ENCODE results near the gene DET1. TPM values are rescaled to one million over a fixed set of nuclear protein-coding genes. Genes with fewer than 3 reads are reported as not detected.
"Not testable (repeated sequence)": the region's sequence is repeated elsewhere in the genome, so short reads cannot be mapped to it uniquely, and the experiment has no call there.

Gene DET1
- total RNA-seq, 1 experiment from 2014 or later: 5.2 TPM

DNA sequence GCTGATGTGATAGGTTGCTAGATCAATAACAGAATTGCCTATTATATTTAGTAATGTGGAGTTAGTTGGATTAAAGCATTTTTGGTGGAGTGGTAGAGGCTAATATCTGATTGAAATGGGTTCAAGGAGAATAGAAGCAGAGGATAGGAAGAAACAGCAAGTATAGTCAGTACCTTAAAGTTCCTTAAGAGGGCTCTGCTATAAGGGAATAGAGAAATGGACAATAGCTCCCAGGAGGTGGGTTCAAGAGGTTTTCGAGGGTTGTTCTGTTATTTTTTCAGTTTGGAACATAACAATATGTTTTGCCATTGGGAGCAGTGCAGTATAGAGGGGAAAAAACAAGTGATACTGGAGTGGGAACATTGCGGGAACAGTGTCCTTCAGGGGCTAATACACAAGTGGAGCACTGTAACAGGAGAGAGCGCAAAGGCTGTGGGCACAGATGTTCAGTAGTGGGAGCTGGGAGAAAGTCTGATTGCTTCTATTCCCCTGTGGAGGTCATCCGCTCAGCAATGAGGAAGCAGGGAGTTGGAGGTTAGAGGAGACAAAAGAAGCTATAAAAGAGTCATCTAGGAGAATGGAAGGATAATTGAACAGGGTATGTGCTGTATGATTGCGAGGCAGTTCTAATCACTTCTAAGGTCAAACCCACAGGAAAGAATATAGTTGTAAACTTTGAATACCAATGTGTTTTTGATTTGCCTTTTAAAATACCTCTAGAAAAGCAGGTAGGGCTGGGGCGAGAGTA lies 75.7 kb downstream of the DET1 start:
- Histone ChIP-seq H3K9me3 (ENCODE audit: control insufficient read depth, insufficient read depth, low read depth, low read length) (no peaks in the 10 kb centered on the region), H3K4me3 (ENCODE audit: low read depth in 2 of 2, low read length in 2 of 2) (no peak overlapping the region), H3K27me3 (ENCODE audit: control insufficient read depth, insufficient read depth, low read length) (no peaks in the 10 kb centered on the region), H3K36me3 (ENCODE audit: control insufficient read depth, insufficient read depth, low read length) (peaks cover 4% of the 10 kb centered on the region; the same call in 1 of the 2 replicates), H3K4me1 (ENCODE audit: control insufficient read depth, insufficient read depth, low read length) (peaks cover 8% of the 10 kb centered on the region), H3K27ac (ENCODE audit: low read length) (no peak overlapping the region)
- DNase-seq (ENCODE audit: low read depth, low spot score) (no peak), ATAC-seq (no peak)
- in situ Hi-C loops (cut with HindIII; ENCODE audit: low pct_unique_long_range_greater_than_20kb, low sequenced_read_pairs): no loop called here
- CTCF ChIA-PET: interaction anchor here (0.6 kb wide), 1 partner anchor 95 kb away, joined by 3 read pairs; no protein-coding TSS in a partner anchor
- no peak for TF ChIP-seq SIN3A (IDR thresholded peaks at IDR 0.05; ENCODE audit: borderline replicate concordance, insufficient read depth, low read depth, low read length)
- peak; percentile 20; the same call in 1 of the 2 replicates for TF ChIP-seq CTCF (IDR thresholded peaks at IDR 0.05)
- intact Hi-C loops (cut with micrococcal nuclease; ENCODE audit: unreplicated experiment): no loop called here
- POLR2A ChIA-PET: no interaction called here
- no TSS peak for BruUV-seq (replicated peaks)

DNA sequence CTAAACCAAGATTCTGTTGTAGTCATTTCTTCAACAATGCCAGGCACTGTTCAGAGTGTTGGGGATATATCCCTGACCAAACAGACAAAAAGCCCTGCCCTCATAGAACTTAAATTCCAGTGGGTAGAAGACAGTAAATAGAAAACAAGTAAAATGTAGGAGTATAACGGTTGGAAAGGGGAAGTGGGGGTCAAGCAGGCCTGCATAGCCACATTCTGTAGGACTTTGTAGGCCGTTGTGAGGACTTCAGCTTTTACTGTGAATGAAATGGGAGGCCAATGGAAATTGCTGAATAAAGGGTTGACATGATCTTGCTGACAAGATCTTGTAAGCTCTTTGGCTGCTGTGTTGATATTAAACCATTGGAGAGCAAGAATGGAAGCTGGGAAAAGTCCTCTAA lies 77.2 kb downstream of the DET1 start:
- ChIA-PET POLR2A (interaction anchor here (0.6 kb wide), 1 partner anchor 29 kb away, joined by 7 read pairs; no protein-coding TSS in a partner anchor), CTCF (no interaction called here)
- peaks cover 4% of the 10 kb centered on the region; the same call in 1 of the 2 replicates for H3K36me3 ChIP-seq (ENCODE audit: control insufficient read depth, insufficient read depth, low read length)
- intact Hi-C loops (cut with micrococcal nuclease; ENCODE audit: unreplicated experiment) (no loop called here), in situ Hi-C loops (cut with HindIII; ENCODE audit: low pct_unique_long_range_greater_than_20kb, low sequenced_read_pairs) (no loop called here)
- no peaks in the 10 kb centered on the region for H3K9me3 ChIP-seq (ENCODE audit: control insufficient read depth, insufficient read depth, low read depth, low read length)
- H3K27me3 ChIP-seq (ENCODE audit: control insufficient read depth, insufficient read depth, low read length): no peaks in the 10 kb centered on the region
- ATAC-seq (no peak), DNase-seq (ENCODE audit: low read depth, low spot score) (no peak)
- H3K4me1 ChIP-seq (ENCODE audit: control insufficient read depth, insufficient read depth, low read length): peaks cover 9% of the 10 kb centered on the region
- TF ChIP-seq SIN3A (IDR thresholded peaks at IDR 0.05; ENCODE audit: borderline replicate concordance, insufficient read depth, low read depth, low read length): no peak
- TF ChIP-seq TCF7L2 (IDR thresholded peaks at IDR 0.05; ENCODE audit: low read depth, low read length): no peak
- no peak for TF ChIP-seq POLR2AphosphoS5 (IDR thresholded peaks at IDR 0.05; ENCODE audit: low read depth, low read length)
- no peak for TF ChIP-seq REST (IDR thresholded peaks at IDR 0.05; ENCODE audit: insufficient read depth in 1 of 2, low read depth in 2 of 2, low read length in 1 of 2)
- no peak for TF ChIP-seq CTCF (IDR thresholded peaks at IDR 0.05)
- no peak overlapping the region for H3K27ac ChIP-seq (ENCODE audit: low read length)
- H3K4me3 ChIP-seq (ENCODE audit: low read depth in 2 of 2, low read length in 2 of 2): no peak overlapping the region
- BruUV-seq (replicated peaks): no TSS peak

DNA sequence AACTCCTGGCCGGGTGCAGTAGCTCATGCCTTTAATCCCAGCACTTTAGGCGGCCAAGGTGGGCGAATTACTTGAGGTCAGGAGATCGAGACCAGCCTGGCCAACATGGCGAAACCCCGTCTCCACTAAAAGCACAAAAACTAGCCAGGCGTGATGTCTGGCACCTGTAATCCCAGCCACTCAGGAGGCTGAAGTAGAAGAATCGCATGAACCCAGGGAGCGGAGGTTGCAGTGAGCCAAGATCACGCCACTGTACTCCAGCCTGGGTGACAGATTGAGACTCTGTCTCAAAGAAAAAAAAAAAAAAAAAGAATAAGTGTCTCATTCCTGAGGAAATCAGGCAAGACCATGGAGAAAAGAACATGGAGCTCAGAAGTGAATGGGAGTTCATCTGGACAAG lies 77.8 kb downstream of the DET1 start:
- BruUV-seq (replicated peaks); DNase-seq (ENCODE audit: low read depth, low spot score); ATAC-seq; in situ Hi-C loops (cut with HindIII; ENCODE audit: low pct_unique_long_range_greater_than_20kb, low sequenced_read_pairs); H3K27me3 ChIP-seq (ENCODE audit: control insufficient read depth, insufficient read depth, low read length); H3K27ac ChIP-seq (ENCODE audit: low read length); H3K9me3 ChIP-seq (ENCODE audit: control insufficient read depth, insufficient read depth, low read depth, low read length); H3K4me1 ChIP-seq (ENCODE audit: control insufficient read depth, insufficient read depth, low read length); intact Hi-C loops (cut with micrococcal nuclease; ENCODE audit: unreplicated experiment); H3K36me3 ChIP-seq (ENCODE audit: control insufficient read depth, insufficient read depth, low read length); CTCF ChIA-PET: not testable (repeated sequence)
- POLR2A ChIA-PET: interaction anchor here (0.6 kb wide), 1 partner anchor 30 kb away, joined by 7 read pairs; no protein-coding TSS in a partner anchor
- H3K4me3 ChIP-seq (ENCODE audit: low read depth in 2 of 2, low read length in 2 of 2): peak overlapping the region; percentile 97 to 98; a peak in 3 of 4 replicates
